ENCODE measurements around the gene TRIM15.
"Not testable (repeated sequence)": the region's sequence is repeated elsewhere in the genome, so short reads cannot be mapped to it uniquely, and the experiment has no call there.

The TRIM15 gene

DNA sequence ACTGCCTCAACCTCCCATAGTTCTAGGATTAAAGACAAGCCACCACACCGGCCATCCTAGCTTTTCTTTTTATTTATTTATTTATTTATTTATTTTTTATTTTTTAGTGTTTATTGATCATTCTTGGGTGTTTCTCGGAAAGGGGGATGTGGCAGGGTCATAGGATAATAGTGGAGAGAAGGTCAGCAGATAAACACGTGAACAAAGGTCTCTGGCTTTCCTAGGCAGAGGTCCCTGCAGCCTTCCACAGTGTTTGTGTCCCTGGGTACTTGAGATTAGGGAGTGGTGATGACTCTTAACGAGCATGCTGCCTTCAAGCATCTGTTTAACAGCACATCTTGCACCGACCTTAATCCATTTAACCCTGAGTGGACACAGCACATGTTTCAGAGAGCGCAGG is 58.0 kb downstream of the TRIM15 start:
- FAIRE-seq; DNase-seq (ENCODE audit: insufficient read length, low spot score): not testable (repeated sequence)

DNA sequence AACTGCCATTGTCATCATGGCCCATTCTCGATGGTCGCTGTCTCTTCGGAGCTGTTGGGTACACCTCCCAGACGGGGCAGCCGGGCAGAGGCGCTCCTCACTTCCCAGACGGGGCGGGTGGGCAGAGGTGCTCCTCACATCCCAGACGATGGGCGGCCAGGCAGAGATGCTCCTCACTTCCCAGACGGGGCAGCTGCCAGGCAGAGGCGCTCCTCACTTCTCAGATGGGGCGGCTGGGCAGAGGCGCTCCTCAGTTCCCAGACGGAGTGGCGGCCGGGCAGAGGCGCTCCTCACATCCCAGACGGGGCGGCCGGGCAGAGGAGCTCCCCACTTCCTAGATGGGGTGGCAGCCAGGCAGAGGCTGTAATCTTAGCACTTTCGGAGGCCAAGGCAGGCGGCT is 58.6 kb downstream of the TRIM15 start:
- FAIRE-seq; DNase-seq (ENCODE audit: insufficient read length, low spot score): not testable (repeated sequence)

All from GM19239 (cell line).